Endothelial cell of umbilical vein (primary cell): ENCODE data around the gene CCK. TPM values are rescaled to one million over a fixed set of nuclear protein-coding genes. Genes with fewer than 3 reads are reported as not detected.

Experiments
- BruUV-seq: library from RNA; stranded (reverse); fragments of 400-500 nt; replicated peaks from 2 replicates; lab custom pipeline; 2021; lab: Mats Ljungman, UMichigan
- CTCF ChIA-PET: fragments of 300-600, 350-600 bp; sonication (Branson Sonifier 250); formaldehyde crosslinking; loops from one replicate; lab custom pipeline; 2021; ENCODE audit warnings: antibody characterized with exemption, inconsistent platforms; lab: Charles Lee
- POLR2A ChIA-PET: fragments of 300-600, 350-600 bp; sonication (Branson Sonifier 250); formaldehyde crosslinking; loops from one replicate; lab custom pipeline; 2021; ENCODE audit warnings: antibody characterized with exemption, inconsistent platforms; lab: Charles Lee
- DNase-seq: peaks from one replicate; pipeline ENCODE4 v3.0.0-alpha.2; 2011; ENCODE audit warnings: low read depth, low spot score
- FAIRE-seq: peaks from 2 replicates; lab custom pipeline; 2011; peaks lifted over from hg19 to GRCh38; lab: Jason Lieb, UNC
- H2AFZ ChIP-seq: 2 replicates; pipeline ENCODE4 v1.6.0; 2012; ENCODE audit warnings: low read depth, low read length, control low read depth, inconsistent platforms
- H3K27ac ChIP-seq: 2 replicates; pipeline ENCODE4 v1.5.1; 2011; ENCODE audit warnings: low read depth, mild to moderate bottlenecking, control low read depth, low read length, moderate library complexity; ENCODE audit not compliant: insufficient read depth
- H3K27me3 ChIP-seq, 2 experiments: 2 replicates each; pipeline versions ENCODE4 v1.6.0 to v1.6.1; 2011; ENCODE audit warnings: low read length in 2 of 2, mixed read lengths in 1 of 2; ENCODE audit not compliant: control insufficient read depth in 2 of 2, insufficient read depth in 2 of 2
- H3K36me3 ChIP-seq, 2 experiments: 2 replicates in 1 of 2; 3 replicates in 1 of 2; pipeline ENCODE4 v1.5.1; 2011; ENCODE audit warnings: low read length in 2 of 2, mild to moderate bottlenecking in 1 of 2, moderate library complexity in 1 of 2; ENCODE audit not compliant: control insufficient read depth in 2 of 2, insufficient read depth in 2 of 2; ENCODE audit errors: extremely low read depth in 1 of 2
- H3K4me1 ChIP-seq: 3 replicates; pipeline ENCODE4 v1.5.1; 2011; ENCODE audit warnings: mild to moderate bottlenecking, low read length; ENCODE audit not compliant: control insufficient read depth, insufficient read depth; ENCODE audit errors: extremely low read depth
- H3K4me2 ChIP-seq: 2 replicates; pipeline ENCODE4 v1.6.1; 2011; ENCODE audit warnings: low read length, control low read depth, mixed read lengths; ENCODE audit not compliant: insufficient read depth
- H3K4me3 ChIP-seq, 3 experiments: fragments of 200-600 bp in 1 of 3; sonication (generic), shearing (Covaris generic) in 1 of 3; replicated peaks in 1 of 3; 2 replicates each; pipeline ENCODE4 v1.5.1; 2011 to 2016; ENCODE audit warnings: control low read depth in 3 of 3, low read length in 3 of 3, mild to moderate bottlenecking in 2 of 3, inconsistent platforms in 1 of 3, low read depth in 1 of 3, moderate library complexity in 1 of 3; ENCODE audit not compliant: insufficient read depth in 1 of 3
- H3K79me2 ChIP-seq: 2 replicates; pipeline ENCODE4 v1.6.0; 2012; ENCODE audit warnings: low read length, inconsistent platforms; ENCODE audit not compliant: control insufficient read depth, insufficient read depth
- H3K9ac ChIP-seq: replicated peaks from 2 replicates; pipeline ENCODE3; 2011; ENCODE audit warnings: low read length, control low read depth; ENCODE audit not compliant: insufficient read depth; ENCODE audit errors: extremely low read depth
- H3K9me1 ChIP-seq: replicated peaks from 3 replicates; pipeline ENCODE4 v1.6.0; 2011; ENCODE audit warnings: mild to moderate bottlenecking, low read length; ENCODE audit not compliant: control insufficient read depth, insufficient read depth; ENCODE audit errors: extremely low read depth
- H3K9me3 ChIP-seq: replicated peaks from 2 replicates; pipeline ENCODE4 v1.5.1; 2012; ENCODE audit warnings: low read length, inconsistent platforms; ENCODE audit not compliant: control insufficient read depth, insufficient read depth
- H4K20me1 ChIP-seq: replicated peaks from 2 replicates; pipeline ENCODE3; 2011; ENCODE audit warnings: mild to moderate bottlenecking, low read length; ENCODE audit not compliant: control insufficient read depth, insufficient read depth; ENCODE audit errors: extremely low read depth
- EZH2 ChIP-seq: IDR thresholded peaks from 2 replicates; pipeline ENCODE4 v1.6.1; 2012; ENCODE audit warnings: borderline replicate concordance, low read depth, mild to moderate bottlenecking, moderate library complexity, low read length, inconsistent platforms; ENCODE audit not compliant: severe bottlenecking
- FOS ChIP-seq: IDR thresholded peaks from 2 replicates; pipeline ENCODE4 v1.6.1; 2011; ENCODE audit warnings: mild to moderate bottlenecking, low read length, moderate library complexity, borderline replicate concordance; ENCODE audit not compliant: insufficient read depth
- GATA2 ChIP-seq: IDR thresholded peaks from 2 replicates; pipeline ENCODE4 v1.7.0; 2011; ENCODE audit warnings: low read depth, mild to moderate bottlenecking, moderate library complexity, mixed read lengths, low read length; ENCODE audit not compliant: insufficient read length, insufficient read depth
- JUN ChIP-seq: IDR thresholded peaks from 2 replicates; pipeline ENCODE4 v1.6.1; 2011; ENCODE audit warnings: borderline replicate concordance, low read depth; ENCODE audit not compliant: insufficient read length, insufficient read depth
- MYC ChIP-seq: IDR thresholded peaks from one replicate; pipeline ENCODE4 v1.6.1; 2011; ENCODE audit warnings: mild to moderate bottlenecking, low read depth, low read length
- POLR2A ChIP-seq: IDR thresholded peaks from 2 replicates; pipeline ENCODE4 v1.6.1; 2012; ENCODE audit warnings: low read depth, mild to moderate bottlenecking, control low read depth, low read length
- POLR2AphosphoS5 ChIP-seq: IDR thresholded peaks from 2 replicates; pipeline ENCODE4 v1.6.1; 2012; ENCODE audit warnings: low read depth, mild to moderate bottlenecking, control low read depth, low read length, moderate library complexity; ENCODE audit not compliant: insufficient read depth
- dilution Hi-C: fragments of 300-500 bp; cut with MboI; formaldehyde crosslinking; loops from one replicate; pipeline ENCODE4 v1.15.0; 2019; ENCODE audit warnings: low sequenced_read_pairs; ENCODE audit not compliant: extremely low pct_ligation_motif_present
- intact Hi-C: fragments of 100-400 bp; cut with micrococcal nuclease; formaldehyde crosslinking; loops from one replicate; pipeline ENCODE4 v1.10.0; 2022
- polyA plus RNA-seq, 4 experiments: library from polyadenylated mRNA; depleted of rRNA in 3 of 4; stranded (reverse) in 3 of 4; unstranded in 1 of 4; fragments of >200 nt; gene quantifications; 2 replicates each; pipeline versions ENCODE4 v1.2.1 to v1.2.3, GENCODE V29; 2011 to 2012; ENCODE audit warnings: missing spikeins in 1 of 4
- total RNA-seq: library from RNA; stranded (reverse); gene quantifications from 2 replicates; pipeline ENCODE4 v1.2.3, GENCODE V29; 2021
- TF ChIP-seq, protein P1 (sequence below): IDR thresholded peaks from 2 replicates; pipeline ENCODE4 v1.6.1; 2011; ENCODE audit not compliant: insufficient read depth, insufficient read length
- TF ChIP-seq, protein P2 (sequence below), 2 donors: IDR thresholded peaks; 1 replicate in 1 of 2; 2 replicates in 1 of 2; pipeline ENCODE4 v1.5.1; 2011; ENCODE audit warnings: low read length in 2 of 2, mild to moderate bottlenecking in 2 of 2, moderate library complexity in 2 of 2, control low read depth in 1 of 2, inconsistent platforms in 1 of 2, low read depth in 1 of 2; ENCODE audit not compliant: insufficient read depth in 1 of 2; ENCODE audit errors: extremely low read depth in 1 of 2

CCK gene
- total and polyA plus RNA-seq, 2 donors (not counting 3 experiments of a cell fraction or from before 2014, with no cell fraction given), result not detected

DNA sequence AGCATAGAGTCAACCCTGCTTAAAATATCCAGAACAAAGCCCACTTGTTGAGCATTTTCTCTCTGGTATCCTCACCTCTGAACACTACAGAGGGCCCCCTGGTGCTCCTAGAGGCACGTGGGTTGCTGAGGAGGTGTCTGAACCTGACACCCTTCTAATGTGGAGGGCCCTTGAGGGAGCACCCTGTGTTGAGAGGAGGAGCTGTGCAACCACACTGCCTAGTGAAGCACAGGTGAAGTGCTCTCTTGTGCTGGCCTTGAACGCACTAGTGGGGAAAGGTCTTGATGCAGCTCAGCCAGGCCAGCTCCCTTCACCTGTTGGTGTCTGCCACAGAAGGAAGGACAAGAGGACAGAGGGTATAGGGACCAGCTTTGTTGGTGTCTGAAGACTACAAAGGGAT lies 51.9 kb downstream of the CCK start:
- Histone ChIP-seq H3K9ac (no peak overlapping the region), H4K20me1 (no peaks in the 10 kb centered on the region), H3K4me1 (no peaks in the 10 kb centered on the region), H3K4me3 (no peak overlapping the region), H3K79me2 (no peaks in the 10 kb centered on the region), H3K9me3 (no peaks in the 10 kb centered on the region), H3K27ac (no peak overlapping the region), H3K27me3 (no peaks in the 10 kb centered on the region), H3K36me3 (peaks cover 0 to 25% of the 10 kb centered on the region in 2 experiments), H2AFZ (no peak overlapping the region), H3K4me2 (no peak overlapping the region), H3K9me1 (no peaks in the 10 kb centered on the region)
- no TSS peak for BruUV-seq
- ChIA-PET POLR2A (no interaction called here), CTCF (interaction anchor here (0.5 kb wide), 1 partner anchor 75 kb away, joined by 3 read pairs; no protein-coding TSS in a partner anchor)
- TF ChIP-seq POLR2AphosphoS5 (no peak), GATA2 (no peak), MYC (no peak), EZH2 (no peak), POLR2A (no peak), FOS (no peak), JUN (no peak)
- TF ChIP-seq, protein P1, sequence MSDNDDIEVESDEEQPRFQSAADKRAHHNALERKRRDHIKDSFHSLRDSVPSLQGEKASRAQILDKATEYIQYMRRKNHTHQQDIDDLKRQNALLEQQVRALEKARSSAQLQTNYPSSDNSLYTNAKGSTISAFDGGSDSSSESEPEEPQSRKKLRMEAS, result no peak
- TF ChIP-seq, protein P2, sequence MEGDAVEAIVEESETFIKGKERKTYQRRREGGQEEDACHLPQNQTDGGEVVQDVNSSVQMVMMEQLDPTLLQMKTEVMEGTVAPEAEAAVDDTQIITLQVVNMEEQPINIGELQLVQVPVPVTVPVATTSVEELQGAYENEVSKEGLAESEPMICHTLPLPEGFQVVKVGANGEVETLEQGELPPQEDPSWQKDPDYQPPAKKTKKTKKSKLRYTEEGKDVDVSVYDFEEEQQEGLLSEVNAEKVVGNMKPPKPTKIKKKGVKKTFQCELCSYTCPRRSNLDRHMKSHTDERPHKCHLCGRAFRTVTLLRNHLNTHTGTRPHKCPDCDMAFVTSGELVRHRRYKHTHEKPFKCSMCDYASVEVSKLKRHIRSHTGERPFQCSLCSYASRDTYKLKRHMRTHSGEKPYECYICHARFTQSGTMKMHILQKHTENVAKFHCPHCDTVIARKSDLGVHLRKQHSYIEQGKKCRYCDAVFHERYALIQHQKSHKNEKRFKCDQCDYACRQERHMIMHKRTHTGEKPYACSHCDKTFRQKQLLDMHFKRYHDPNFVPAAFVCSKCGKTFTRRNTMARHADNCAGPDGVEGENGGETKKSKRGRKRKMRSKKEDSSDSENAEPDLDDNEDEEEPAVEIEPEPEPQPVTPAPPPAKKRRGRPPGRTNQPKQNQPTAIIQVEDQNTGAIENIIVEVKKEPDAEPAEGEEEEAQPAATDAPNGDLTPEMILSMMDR (IDR thresholded peaks at IDR 0.05; ENCODE audit: extremely low read depth in 1 of 2, insufficient read depth in 1 of 2, low read depth in 1 of 2, low read length in 2 of 2), result no peak
- DNase-seq (no peak), FAIRE-seq (no peak)
- dilution Hi-C loops (no loop called here), intact Hi-C loops (no loop called here)
